Measurements from ENCODE around the gene DOCK9. TPM values are rescaled to one million over a fixed set of nuclear protein-coding genes. Genes with fewer than 3 reads are reported as not detected.
A peak's percentile ranks its signal among the peaks of the same experiment; 100 is the strongest.

The DOCK9 gene
- total RNA-seq, 6 experiments from 2014 or later, result 16.5 to 24.3 (median 18.1) TPM

- intact Hi-C loops (cut with DNase I), result no loop called here
- Histone ChIP-seq H3K27ac (no peak overlapping the region), H3K9me3 (no peaks in the 10 kb centered on the region), H3K4me1 (peaks cover 0 to 69% (median 34%) of the 10 kb centered on the region in 4 donors), H3K27me3 (no peaks in the 10 kb centered on the region), H3K4me3 (no peak overlapping the region), H3K36me3 (no peaks in the 10 kb centered on the region)
- ATAC-seq, result no peak
- TF ChIP-seq POLR2A (IDR thresholded peaks at IDR 0.05), result no peak
- no peak for TF ChIP-seq CTCF (IDR thresholded peaks at IDR 0.05)
- WGBS (ENCODE audit: insufficient coverage, low coverage, low lambda C conversion rate, missing lambda C conversion rate), result 43% methylated on average over 6 of the region's 8 CpGs
- no peak for DNase-seq
Measured at GRCh38 chr13:98825659-98826058, 152.2 kb downstream of the DOCK9 start.

GRCh38 chr13:98824376-98825160 is 153.3 kb downstream of the DOCK9 start:
- H3K27ac ChIP-seq, result peak overlapping the region; percentile 34 to 89 (median 61)
- intact Hi-C loops (cut with DNase I), result no loop called here

GRCh38 chr13:98823442-98823841 is 154.4 kb downstream of the DOCK9 start:
- Histone ChIP-seq H3K27me3 (no peaks in the 10 kb centered on the region), H3K4me1 (peaks cover 0 to 77% (median 36%) of the 10 kb centered on the region in 4 donors), H3K9me3 (no peaks in the 10 kb centered on the region), H3K4me3 (no peak overlapping the region), H3K27ac (peak overlapping the region; percentile 34 to 89 (median 61)), H3K36me3 (no peaks in the 10 kb centered on the region)
- no peak for DNase-seq
- ATAC-seq, result peak; percentile 11 to 42 (median 34)
- intact Hi-C loops (cut with DNase I), result no loop called here
- 28% methylated on average over 5 of the region's 5 CpGs for WGBS (ENCODE audit: insufficient coverage, low coverage, low lambda C conversion rate, missing lambda C conversion rate)
- TF ChIP-seq POLR2A (IDR thresholded peaks at IDR 0.05), result no peak
- TF ChIP-seq CTCF (IDR thresholded peaks at IDR 0.05), result no peak

More at GRCh38 chr13:98824376-98825160, 153.3 kb downstream of the DOCK9 start:
- H3K27me3 ChIP-seq, result no peaks in the 10 kb centered on the region
- H3K9me3 ChIP-seq, result no peaks in the 10 kb centered on the region
- WGBS (ENCODE audit: insufficient coverage, low coverage, low lambda C conversion rate, missing lambda C conversion rate), result 35% methylated on average over 9 of the region's 13 CpGs
- TF ChIP-seq CTCF (IDR thresholded peaks at IDR 0.05), result no peak
- no peak for TF ChIP-seq POLR2A (IDR thresholded peaks at IDR 0.05)
- H3K36me3 ChIP-seq, result no peaks in the 10 kb centered on the region
- H3K4me1 ChIP-seq, result peaks cover 0 to 75% (median 37%) of the 10 kb centered on the region in 4 donors
- ATAC-seq, result peak; percentile 36 to 56 (median 44)
- H3K4me3 ChIP-seq, result no peak overlapping the region
- peak in 1 of 3 donors; percentile 72 for DNase-seq

GRCh38 chr13:98822225-98822606 is 155.6 kb downstream of the DOCK9 start:
- whole genome bisulfite sequencing (ENCODE audit: insufficient coverage, low coverage, low lambda C conversion rate, missing lambda C conversion rate), result 8% methylated on average over 3 of the region's 3 CpGs
- H3K27me3 ChIP-seq, result no peaks in the 10 kb centered on the region
- DNase-seq (no peak), ATAC-seq (peak; percentile 61 to 78 (median 68))
- no peak overlapping the region for H3K4me3 ChIP-seq
- intact Hi-C loops (cut with DNase I), result no loop called here
- no peaks in the 10 kb centered on the region for H3K9me3 ChIP-seq
- peaks cover 0 to 64% (median 29%) of the 10 kb centered on the region in 4 donors for H3K4me1 ChIP-seq
- peak overlapping the region; percentile 52 to 89 (median 61) for H3K27ac ChIP-seq
- H3K36me3 ChIP-seq, result no peaks in the 10 kb centered on the region
- TF ChIP-seq CTCF (IDR thresholded peaks at IDR 0.05) (no peak), POLR2A (IDR thresholded peaks at IDR 0.05) (no peak)

Measured in right lobe of liver (tissue), 6 donors.